Measurements from ENCODE around the gene RPP30. TPM values are rescaled to one million over a fixed set of nuclear protein-coding genes. Genes with fewer than 3 reads are reported as not detected.
"Not testable (repeated sequence)": the region's sequence is repeated elsewhere in the genome, so short reads cannot be mapped to it uniquely, and the experiment has no call there.

RPP30 gene
- total RNA-seq, 2 donors from 2014 or later = 98.0 to 137 TPM

- H3K4me3 Mint-ChIP-seq = peak overlapping the region; percentile 93
- peaks cover 0 to under 1% of the 10 kb centered on the region in 2 donors for H3K9me3 Mint-ChIP-seq
- DNase-seq (peak in 1 of 2 donors; percentile 21), ATAC-seq (replicated peaks in 1 of 2) (peak; percentile 31 to 35)
- H3K4me1 Mint-ChIP-seq (ENCODE audit: low read depth) = peaks cover 11% of the 10 kb centered on the region
- H3K27ac Mint-ChIP-seq = no peak overlapping the region
- H3K36me3 Mint-ChIP-seq (ENCODE audit: insufficient read depth in 2 of 2) = peaks cover 0 to 3% of the 10 kb centered on the region in 2 donors
- H3K27me3 Mint-ChIP-seq (ENCODE audit: low read depth) = peaks cover 80% of the 10 kb centered on the region
Observed at GRCh38 chr10:90856964-90857634, 14.7 kb upstream of the RPP30 start.

DNA sequence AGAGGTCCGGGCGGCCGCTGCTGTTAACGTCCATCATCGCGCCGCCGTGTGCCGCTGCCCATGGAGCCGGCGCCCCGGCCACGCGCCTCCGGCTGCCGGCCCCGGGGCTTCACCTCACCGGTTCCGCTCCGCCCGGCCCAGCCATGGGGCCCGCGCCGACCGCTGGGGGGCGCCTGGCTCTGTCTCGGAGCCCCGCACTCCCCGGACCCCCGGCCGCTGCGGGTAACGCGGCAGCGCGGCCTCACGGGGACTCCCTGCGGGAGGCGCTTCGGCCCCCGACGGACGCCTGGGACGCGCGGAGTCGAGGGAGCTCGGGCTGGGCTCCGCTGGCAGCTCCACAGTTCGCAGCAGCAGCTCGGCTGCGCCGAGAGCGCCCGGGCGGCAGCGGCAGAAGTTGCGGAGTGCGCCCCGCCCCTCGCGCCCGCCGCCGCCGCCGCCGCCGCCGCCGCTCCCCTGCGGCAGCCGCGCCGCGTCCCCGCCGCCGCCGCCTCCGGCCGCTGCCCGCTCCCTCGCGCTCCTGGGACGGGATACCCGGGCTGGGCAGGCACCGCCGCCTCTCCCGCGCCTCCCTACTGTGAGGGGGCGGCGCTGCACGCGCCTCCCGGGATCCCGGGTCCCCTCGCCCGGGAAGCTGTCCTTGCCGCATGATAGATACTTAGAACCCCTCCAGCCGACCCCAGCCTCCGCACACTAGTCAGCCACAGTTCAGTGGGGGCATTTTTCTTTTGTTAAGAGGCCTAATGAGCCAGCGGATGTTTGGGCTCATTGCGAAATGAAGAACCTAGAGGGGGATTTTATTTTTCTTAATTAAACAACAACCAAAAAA lies 13.9 kb upstream of the RPP30 start, which contains the start of gene HTR7:
HTR7 (minus strand) TSS at position 405 of the 826 bp plus-strand sequence; CDS start at position 37, 368 bp downstream.
- DNase-seq = peak; percentile 75 to 82
- peaks cover 78% of the 10 kb centered on the region for H3K27me3 Mint-ChIP-seq (ENCODE audit: low read depth)
- H3K36me3 Mint-ChIP-seq (ENCODE audit: insufficient read depth in 2 of 2) = peaks cover 0 to 3% of the 10 kb centered on the region in 2 donors

GRCh38 chr10:90858461-90858968 lies 13.3 kb upstream of the RPP30 start:
- DNase-seq (no peak), ATAC-seq (replicated peaks in 1 of 2) (no peak)
- Mint-ChIP-seq H3K9me3 (no peaks in the 10 kb centered on the region), H3K36me3 (ENCODE audit: insufficient read depth in 2 of 2) (peaks cover 0 to 3% of the 10 kb centered on the region in 2 donors), H3K27me3 (ENCODE audit: low read depth) (peaks cover 82% of the 10 kb centered on the region), H3K4me3 (peak overlapping the region; percentile 88 to 91), H3K4me1 (ENCODE audit: low read depth) (peaks cover 11% of the 10 kb centered on the region), H3K27ac (no peak overlapping the region)

More for the DNA sequence above, 13.9 kb upstream of the RPP30 start, which contains the start of gene HTR7:
- Mint-ChIP-seq H3K4me3 (peak within 1 kb of the TSS; percentile 93), H3K9me3 (no peaks in the 10 kb centered on the region), H3K4me1 (ENCODE audit: low read depth) (peaks cover 11% of the 10 kb centered on the region), H3K27ac (no peak within 1 kb of the TSS)
- ATAC-seq (replicated peaks in 1 of 2) = peak; percentile 92

GRCh38 chr10:90859321-90859751 lies 12.4 kb upstream of the RPP30 start:
- Mint-ChIP-seq H3K27me3 (ENCODE audit: low read depth) (peaks cover 81% of the 10 kb centered on the region), H3K36me3 (ENCODE audit: insufficient read depth in 2 of 2) (peaks cover 0 to 3% of the 10 kb centered on the region in 2 donors), H3K27ac (peak overlapping the region; percentile 60), H3K9me3 (no peaks in the 10 kb centered on the region), H3K4me1 (ENCODE audit: low read depth) (peaks cover 11% of the 10 kb centered on the region), H3K4me3 (peak overlapping the region in 1 of 2 donors; percentile 55)
- ATAC-seq (replicated peaks in 1 of 2) = peak; percentile 42 to 47
- DNase-seq = no peak

DNA sequence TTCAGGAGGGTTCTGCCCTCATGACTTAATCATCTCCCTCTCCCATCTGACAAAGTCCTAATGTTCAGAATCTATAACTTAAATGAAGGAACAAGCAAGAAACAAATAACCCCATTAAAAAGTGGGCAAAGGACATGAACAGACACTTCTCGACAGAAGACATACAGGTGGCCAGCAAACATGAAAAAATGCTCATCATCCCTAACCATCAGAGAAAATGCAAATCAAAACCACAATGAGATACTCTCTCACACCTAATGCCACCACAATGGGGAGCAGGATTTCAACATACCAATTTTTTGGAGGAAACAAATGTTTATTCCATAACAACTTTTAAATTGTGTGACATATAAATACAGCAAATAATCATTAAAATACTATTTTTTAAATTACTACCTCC lies 11.0 kb upstream of the RPP30 start:
- DNase-seq (no peak), ATAC-seq (replicated peaks in 1 of 2) (no peak)
- H3K4me3 Mint-ChIP-seq = no peak overlapping the region
- H3K4me1 Mint-ChIP-seq (ENCODE audit: low read depth) = peaks cover 11% of the 10 kb centered on the region
- H3K27me3 Mint-ChIP-seq (ENCODE audit: low read depth) = peaks cover 76% of the 10 kb centered on the region
- H3K9me3 Mint-ChIP-seq = no peaks in the 10 kb centered on the region
- H3K36me3 Mint-ChIP-seq (ENCODE audit: insufficient read depth in 2 of 2) = peaks cover 0 to 3% of the 10 kb centered on the region in 2 donors
- no peak overlapping the region for H3K27ac Mint-ChIP-seq

DNA sequence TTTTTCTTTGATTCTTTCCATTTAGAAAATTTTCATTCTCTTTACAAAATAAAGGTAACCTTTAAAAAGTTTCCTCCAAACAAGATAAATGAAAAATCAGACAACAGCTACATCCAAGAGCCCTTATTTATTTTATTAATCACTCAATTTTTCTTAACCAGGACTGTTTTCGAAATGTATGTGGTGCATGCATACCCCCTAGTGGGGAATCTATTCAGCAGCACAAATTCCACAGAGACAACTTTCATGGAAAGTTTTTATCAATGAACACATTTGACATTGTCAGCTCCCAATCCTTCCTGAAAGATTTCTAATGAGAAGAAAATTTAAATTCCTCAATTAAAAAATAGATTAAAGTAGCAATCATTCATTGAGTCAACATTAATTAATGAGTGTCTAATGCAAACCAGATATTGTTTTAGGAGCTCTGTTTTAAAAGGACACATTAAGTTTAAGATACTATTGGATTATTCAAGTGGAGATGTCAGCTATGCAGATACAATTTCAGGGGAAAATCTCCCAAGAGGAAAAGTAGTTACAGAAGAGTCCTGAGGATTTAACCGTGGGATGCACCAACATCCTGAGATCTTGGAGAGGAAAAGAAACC lies 8.8 kb upstream of the RPP30 start:
- Mint-ChIP-seq H3K4me1 (ENCODE audit: low read depth) (peaks cover 7% of the 10 kb centered on the region), H3K9me3 (no peaks in the 10 kb centered on the region), H3K27me3 (ENCODE audit: low read depth) (peaks cover 81% of the 10 kb centered on the region), H3K36me3 (ENCODE audit: insufficient read depth in 2 of 2) (no peaks in the 10 kb centered on the region), H3K27ac (no peak overlapping the region), H3K4me3 (no peak overlapping the region)
- no peak for ATAC-seq (replicated peaks in 1 of 2)
- no peak for DNase-seq

- DNase-seq (no peak), ATAC-seq (replicated peaks in 1 of 2) (no peak)
- H3K36me3 Mint-ChIP-seq (ENCODE audit: insufficient read depth in 2 of 2) = peaks cover 2 to 11% of the 10 kb centered on the region in 2 donors
- H3K4me3 Mint-ChIP-seq = no peak overlapping the region
- H3K4me1 Mint-ChIP-seq (ENCODE audit: low read depth) = peaks cover 2% of the 10 kb centered on the region
- peaks cover 83% of the 10 kb centered on the region for H3K27me3 Mint-ChIP-seq (ENCODE audit: low read depth)
- peaks cover 0 to 4% of the 10 kb centered on the region in 2 donors for H3K9me3 Mint-ChIP-seq
- no peak overlapping the region for H3K27ac Mint-ChIP-seq
Observed at GRCh38 chr10:90865401-90865800, 6.4 kb upstream of the RPP30 start.

DNA sequence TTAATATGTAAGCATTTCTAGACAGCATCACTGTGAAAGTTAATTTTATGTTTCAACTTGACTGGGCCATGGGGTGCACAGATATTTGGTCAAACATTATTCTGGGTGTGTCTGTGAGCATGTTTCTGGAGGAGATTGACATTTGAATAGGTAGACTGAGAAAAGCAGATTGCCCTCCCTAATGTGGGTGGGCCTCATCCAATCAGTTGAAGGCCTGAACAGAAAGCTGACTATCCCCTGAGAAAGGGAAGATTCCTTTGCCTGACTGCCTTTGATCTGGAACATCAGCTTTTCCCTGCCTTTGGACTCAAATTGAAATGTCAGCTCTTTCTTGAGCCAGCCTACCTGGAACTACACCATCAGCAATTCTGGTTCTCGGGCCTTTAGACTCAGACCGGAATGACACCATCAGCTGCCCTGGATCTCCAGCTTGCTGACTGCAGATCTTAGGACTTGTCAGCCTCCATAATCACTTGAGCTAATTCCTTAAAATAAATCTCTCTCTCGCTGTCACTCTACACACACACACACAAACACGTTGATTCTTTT lies 5.7 kb upstream of the RPP30 start:
- Mint-ChIP-seq H3K9me3 (peaks cover 0 to 4% of the 10 kb centered on the region in 2 donors), H3K27me3 (ENCODE audit: low read depth) (peaks cover 81% of the 10 kb centered on the region), H3K27ac (no peak overlapping the region), H3K36me3 (ENCODE audit: insufficient read depth in 2 of 2) (peaks cover 2 to 11% of the 10 kb centered on the region in 2 donors), H3K4me3 (no peak overlapping the region), H3K4me1 (ENCODE audit: low read depth) (peaks cover 9% of the 10 kb centered on the region)
- no peak for ATAC-seq (replicated peaks in 1 of 2)
- no peak for DNase-seq

- peaks cover 13 to 21% of the 10 kb centered on the region in 2 donors for H3K36me3 Mint-ChIP-seq (ENCODE audit: insufficient read depth in 2 of 2)
- DNase-seq = peak; percentile 50 to 56
- peaks cover 36% of the 10 kb centered on the region for H3K4me1 Mint-ChIP-seq (ENCODE audit: low read depth)
- H3K4me3 Mint-ChIP-seq = peak overlapping the region; percentile 99
- peaks cover 0 to 4% of the 10 kb centered on the region in 2 donors for H3K9me3 Mint-ChIP-seq
- H3K27me3 Mint-ChIP-seq (ENCODE audit: low read depth) = peaks cover 40% of the 10 kb centered on the region
- H3K27ac Mint-ChIP-seq = peak overlapping the region; percentile 99
- ATAC-seq (replicated peaks in 1 of 2) = peak; percentile 49 to 54
Observed at GRCh38 chr10:90871279-90871765, 452 bp upstream of the RPP30 start.

- Mint-ChIP-seq H3K4me1 (ENCODE audit: low read depth) (peaks cover 36% of the 10 kb centered on the region), H3K27me3 (ENCODE audit: low read depth) (peaks cover 29% of the 10 kb centered on the region), H3K27ac (peak overlapping the region; percentile 99), H3K36me3 (ENCODE audit: insufficient read depth in 2 of 2) (peaks cover 20 to 30% of the 10 kb centered on the region in 2 donors), H3K9me3 (peaks cover 0 to 4% of the 10 kb centered on the region in 2 donors), H3K4me3 (peak overlapping the region; percentile 99)
- ATAC-seq (replicated peaks in 1 of 2) (peak; percentile 72 to 78), DNase-seq (peak; percentile 53 to 57)
Observed at GRCh38 chr10:90872648-90873020, 860 bp downstream of the RPP30 start.

DNA sequence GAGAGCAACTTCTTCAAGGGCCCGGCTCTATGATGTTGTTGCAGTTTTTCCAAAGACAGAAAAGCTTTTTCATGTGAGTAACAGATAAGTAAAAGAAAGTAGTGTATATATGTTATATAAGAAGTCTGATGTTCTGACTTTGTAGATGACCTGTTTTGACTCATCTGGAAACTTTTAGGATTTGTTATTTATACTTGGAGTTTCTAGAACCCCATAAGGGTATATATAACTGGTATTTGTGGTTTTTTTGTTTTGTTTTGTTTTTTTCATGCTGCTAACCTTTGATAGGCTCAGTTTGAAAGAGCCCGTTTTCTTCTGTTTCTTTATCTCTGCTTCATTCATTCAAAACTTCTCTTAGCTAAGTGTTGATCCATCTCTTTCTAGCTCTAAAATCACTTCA lies 7.3 kb downstream of the RPP30 start:
- DNase-seq (no peak), ATAC-seq (replicated peaks in 1 of 2) (peak; percentile 56 to 80)
- Mint-ChIP-seq H3K9me3 (no peaks in the 10 kb centered on the region), H3K36me3 (ENCODE audit: insufficient read depth in 2 of 2) (peaks cover 12 to 34% of the 10 kb centered on the region in 2 donors), H3K27me3 (ENCODE audit: low read depth) (no peaks in the 10 kb centered on the region), H3K4me1 (ENCODE audit: low read depth) (peaks cover 23% of the 10 kb centered on the region), H3K27ac (peak overlapping the region; percentile 91), H3K4me3 (no peak overlapping the region)

DNA sequence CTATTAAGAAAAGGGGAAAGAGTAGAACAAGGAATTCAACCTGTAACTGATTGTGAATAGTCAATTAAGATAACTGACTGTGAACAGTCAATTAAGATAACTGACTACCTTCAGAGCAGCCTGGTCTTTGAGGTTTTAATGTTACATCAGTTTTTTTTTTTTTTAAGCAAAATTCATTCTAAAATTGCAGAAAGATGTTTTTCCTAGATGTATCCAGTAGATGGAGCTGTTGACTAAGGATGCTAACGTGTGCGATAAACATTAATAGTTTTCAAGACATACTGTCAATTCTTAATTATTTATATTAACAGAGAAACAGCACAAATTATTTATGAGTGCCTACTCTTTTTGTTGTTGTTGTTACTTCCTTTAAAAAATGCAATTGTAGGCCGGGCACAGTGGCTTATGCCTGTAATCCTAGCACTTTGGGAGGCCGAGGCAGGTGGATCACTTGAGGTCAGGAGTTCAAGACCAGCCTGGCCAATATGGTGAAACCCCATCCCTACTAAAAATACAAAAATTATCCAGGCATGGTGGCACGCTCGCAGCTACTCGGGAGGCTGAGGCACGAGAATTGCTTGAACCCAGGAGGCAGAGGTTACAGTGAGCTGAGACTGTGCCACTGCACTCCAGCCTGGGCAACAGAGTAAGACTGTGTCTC lies 8.4 kb downstream of the RPP30 start:
- not testable (repeated sequence) for H3K9me3 Mint-ChIP-seq; DNase-seq; H3K27me3 Mint-ChIP-seq (ENCODE audit: low read depth)
- peak overlapping the region in 1 of 2 donors; percentile 47 for H3K4me3 Mint-ChIP-seq
- H3K4me1 Mint-ChIP-seq (ENCODE audit: low read depth) = peaks cover 19% of the 10 kb centered on the region
- ATAC-seq (replicated peaks in 1 of 2) = peak; percentile 34 to 65
- H3K27ac Mint-ChIP-seq = peak overlapping the region; percentile 91
- H3K36me3 Mint-ChIP-seq (ENCODE audit: insufficient read depth in 2 of 2) = peaks cover 12 to 42% of the 10 kb centered on the region in 2 donors
